ENCODE results near the gene FAM237B. TPM values are rescaled to one million over a fixed set of nuclear protein-coding genes. Genes with fewer than 3 reads are reported as not detected.
"Not testable (repeated sequence)": the region's sequence is repeated elsewhere in the genome, so short reads cannot be mapped to it uniquely, and the experiment has no call there.

Gene FAM237B
- not detected for total RNA-seq
- long read RNA-seq = 0 reads

GRCh38 chr7:90320801-90321494, at the start of gene FAM237B:
Gene FAM237B, minus strand, starts transcription at chr7:90321304. Its CDS starts 1,556 bp downstream, at chr7:90319748.
- no peak within 1 kb of the TSS for H3K27ac ChIP-seq (replicated peaks)
- no peaks in the 10 kb centered on the region for H3K9me3 ChIP-seq (replicated peaks)
- peaks cover 85% of the 10 kb centered on the region for H3K27me3 ChIP-seq (ENCODE audit: low read depth)
- H3K36me3 ChIP-seq = no peaks in the 10 kb centered on the region
- peak within 1 kb of the TSS; percentile 57 for H3K4me3 ChIP-seq
- TF ChIP-seq CTCF (IDR thresholded peaks at IDR 0.05; ENCODE audit: borderline replicate concordance) = no peak
- peaks cover 9% of the 10 kb centered on the region for H3K4me1 ChIP-seq
- intact Hi-C loops (cut with micrococcal nuclease) = no loop called here
- DNase-seq = no peak

- no peak overlapping the region for H3K27ac ChIP-seq (replicated peaks)
- no peaks in the 10 kb centered on the region for H3K9me3 ChIP-seq (replicated peaks)
- peaks cover 40% of the 10 kb centered on the region for H3K36me3 ChIP-seq
- H3K27me3 ChIP-seq (ENCODE audit: low read depth) = no peaks in the 10 kb centered on the region
- H3K4me3 ChIP-seq = no peak overlapping the region
- peaks cover 12% of the 10 kb centered on the region for H3K4me1 ChIP-seq
- intact Hi-C loops (cut with micrococcal nuclease) = no loop called here
- DNase-seq = no peak
- TF ChIP-seq CTCF (IDR thresholded peaks at IDR 0.05; ENCODE audit: borderline replicate concordance) = no peak
Measured at GRCh38 chr7:90351987-90352386, 30.9 kb upstream of the FAM237B start.

- H3K36me3 ChIP-seq = peaks cover 20% of the 10 kb centered on the region
- H3K27ac ChIP-seq (replicated peaks); H3K4me3 ChIP-seq; H3K27me3 ChIP-seq (ENCODE audit: low read depth); DNase-seq; H3K9me3 ChIP-seq (replicated peaks); intact Hi-C loops (cut with micrococcal nuclease): not testable (repeated sequence)
- peaks cover 22% of the 10 kb centered on the region for H3K4me1 ChIP-seq
Measured at GRCh38 chr7:90350032-90350431, 28.9 kb upstream of the FAM237B start.

DNA sequence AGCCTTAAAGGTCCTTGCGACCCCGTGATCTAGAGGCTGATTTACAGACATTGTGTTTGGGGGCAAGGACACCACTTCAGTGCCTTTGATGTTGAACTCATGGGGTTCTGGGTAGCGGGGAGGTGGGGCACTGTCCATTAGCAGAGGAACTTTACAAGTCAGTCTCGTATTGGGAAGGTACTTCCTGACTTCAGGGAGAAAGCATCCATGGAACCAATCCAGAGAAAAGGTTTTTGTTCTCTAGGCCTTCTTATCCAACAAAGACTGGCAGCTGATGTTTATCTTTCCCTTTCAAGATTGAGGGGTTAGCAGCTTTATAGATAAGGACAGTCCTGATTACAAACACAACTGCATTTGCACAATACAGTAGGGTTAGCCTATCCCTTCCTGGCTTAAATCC, 28.2 kb upstream of the FAM237B start:
- Histone ChIP-seq H3K27me3 (ENCODE audit: low read depth) (no peaks in the 10 kb centered on the region), H3K4me1 (peaks cover 22% of the 10 kb centered on the region), H3K36me3 (peaks cover 13% of the 10 kb centered on the region), H3K4me3 (no peak overlapping the region), H3K9me3 (replicated peaks) (no peaks in the 10 kb centered on the region), H3K27ac (replicated peaks) (no peak overlapping the region)
- intact Hi-C loops (cut with micrococcal nuclease) = loop anchor here (10.0 kb wide), 1 partner anchor 45 kb away; no protein-coding TSS in a partner anchor
- no peak for TF ChIP-seq CTCF (IDR thresholded peaks at IDR 0.05; ENCODE audit: borderline replicate concordance)
- DNase-seq = no peak

DNA sequence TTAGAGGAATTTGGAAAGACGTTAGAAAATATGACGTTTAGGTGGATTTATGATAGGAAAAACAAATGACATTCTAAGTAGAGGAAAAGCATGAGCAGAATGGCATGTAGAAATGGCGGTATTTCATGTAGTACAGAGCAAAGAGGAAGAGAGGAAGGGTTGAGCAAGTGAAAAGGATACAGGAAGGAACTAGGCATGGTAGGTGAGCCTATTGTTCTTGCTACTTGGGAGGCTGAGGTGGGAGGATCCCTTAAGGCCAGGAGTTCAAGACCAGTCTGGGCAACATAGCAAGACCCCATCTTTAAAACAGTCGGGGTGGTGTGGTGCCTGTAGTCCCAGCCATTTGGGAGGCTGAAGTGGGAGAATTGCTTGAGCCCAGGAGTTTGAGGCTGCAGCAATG, 26.7 kb upstream of the FAM237B start:
- Histone ChIP-seq H3K27me3 (ENCODE audit: low read depth) (no peaks in the 10 kb centered on the region), H3K9me3 (replicated peaks) (no peaks in the 10 kb centered on the region), H3K4me3 (peak overlapping the region; percentile 86), H3K27ac (replicated peaks) (no peak overlapping the region), H3K36me3 (no peaks in the 10 kb centered on the region), H3K4me1 (peaks cover 22% of the 10 kb centered on the region)
- intact Hi-C loops (cut with micrococcal nuclease) = loop anchor here (10.0 kb wide), 1 partner anchor 47 kb away; no protein-coding TSS in a partner anchor
- no peak for DNase-seq
- TF ChIP-seq CTCF (IDR thresholded peaks at IDR 0.05; ENCODE audit: borderline replicate concordance) = no peak

Measured in left ventricle myocardium inferior (tissue), 1 donor.